Measurements from ENCODE around the gene SUPT5H. TPM values are rescaled to one million over a fixed set of nuclear protein-coding genes. Genes with fewer than 3 reads are reported as not detected.

Gene SUPT5H
- total and polyA plus RNA-seq, 2 of the 13 experiments (the other 11 are each of a cell fraction or from before 2014, with no cell fraction given) = 48.2 to 51.7 TPM

DNA sequence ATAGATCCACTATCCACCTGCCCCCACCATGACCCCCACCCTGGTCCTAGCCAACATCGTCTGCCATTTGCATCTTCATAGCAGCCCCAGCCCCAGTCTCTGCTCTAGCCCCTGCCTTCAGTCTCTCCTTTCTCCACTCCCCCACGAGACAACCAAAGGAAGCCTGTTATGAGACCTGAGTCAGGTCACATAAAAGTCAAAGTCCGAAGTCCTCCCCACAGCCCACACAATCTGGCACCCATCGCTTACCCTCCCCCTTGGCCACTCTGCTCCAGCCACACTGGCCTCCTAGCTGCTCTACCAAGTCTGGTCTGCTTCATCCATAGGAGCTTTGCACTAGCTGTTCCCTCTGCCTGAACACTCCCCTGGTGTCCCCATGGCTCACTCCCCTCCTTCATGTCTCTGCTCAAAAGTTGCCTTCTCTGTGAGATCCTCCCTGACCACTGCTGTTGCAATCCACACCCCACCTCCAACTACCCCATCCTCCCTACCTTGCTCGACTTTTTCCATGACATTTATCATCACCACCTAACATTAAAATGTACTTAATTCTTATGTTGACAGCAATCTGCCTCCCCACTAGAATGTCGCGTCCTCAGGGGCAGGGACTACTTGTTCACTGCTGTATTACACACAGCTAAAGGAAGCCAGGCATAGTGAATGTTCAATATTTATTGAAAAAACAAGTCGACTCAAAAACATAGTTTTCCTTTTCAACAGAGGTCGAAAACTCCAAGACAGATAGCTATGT is 34.1 kb upstream of the SUPT5H start (continued):
- TF ChIP-seq, protein P1, sequence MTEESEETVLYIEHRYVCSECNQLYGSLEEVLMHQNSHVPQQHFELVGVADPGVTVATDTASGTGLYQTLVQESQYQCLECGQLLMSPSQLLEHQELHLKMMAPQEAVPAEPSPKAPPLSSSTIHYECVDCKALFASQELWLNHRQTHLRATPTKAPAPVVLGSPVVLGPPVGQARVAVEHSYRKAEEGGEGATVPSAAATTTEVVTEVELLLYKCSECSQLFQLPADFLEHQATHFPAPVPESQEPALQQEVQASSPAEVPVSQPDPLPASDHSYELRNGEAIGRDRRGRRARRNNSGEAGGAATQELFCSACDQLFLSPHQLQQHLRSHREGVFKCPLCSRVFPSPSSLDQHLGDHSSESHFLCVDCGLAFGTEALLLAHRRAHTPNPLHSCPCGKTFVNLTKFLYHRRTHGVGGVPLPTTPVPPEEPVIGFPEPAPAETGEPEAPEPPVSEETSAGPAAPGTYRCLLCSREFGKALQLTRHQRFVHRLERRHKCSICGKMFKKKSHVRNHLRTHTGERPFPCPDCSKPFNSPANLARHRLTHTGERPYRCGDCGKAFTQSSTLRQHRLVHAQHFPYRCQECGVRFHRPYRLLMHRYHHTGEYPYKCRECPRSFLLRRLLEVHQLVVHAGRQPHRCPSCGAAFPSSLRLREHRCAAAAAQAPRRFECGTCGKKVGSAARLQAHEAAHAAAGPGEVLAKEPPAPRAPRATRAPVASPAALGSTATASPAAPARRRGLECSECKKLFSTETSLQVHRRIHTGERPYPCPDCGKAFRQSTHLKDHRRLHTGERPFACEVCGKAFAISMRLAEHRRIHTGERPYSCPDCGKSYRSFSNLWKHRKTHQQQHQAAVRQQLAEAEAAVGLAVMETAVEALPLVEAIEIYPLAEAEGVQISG (CRISPR knock-in tag; IDR thresholded peaks at IDR 0.05) = peak; percentile 66
- peak; percentile 88 for TF ChIP-seq XRCC5 (optimal IDR thresholded peaks at IDR 0.05; ENCODE audit: low read length)
- TF ChIP-seq HMG20B (CRISPR knock-in tag; conservative IDR thresholded peaks at IDR 0.05) = no peak
- TF ChIP-seq ZNF747 (CRISPR knock-in tag; IDR thresholded peaks at IDR 0.05; ENCODE audit: borderline replicate concordance) = no peak
- no peak for TF ChIP-seq ZIK1 (CRISPR knock-in tag; IDR thresholded peaks at IDR 0.05; ENCODE audit: borderline replicate concordance, low read depth)
- TF ChIP-seq KDM5A (IDR thresholded peaks at IDR 0.05; ENCODE audit: borderline replicate concordance, low read length) = peak; percentile 49; the same call in 1 of the 2 replicates
- no peak for TF ChIP-seq FOXC1 (CRISPR knock-in tag; IDR thresholded peaks at IDR 0.05; ENCODE audit: borderline replicate concordance)
- 0 out of 2 replicates have a peak, but pooled peaks have one; percentile 3 for TF ChIP-seq SMC3 (IDR thresholded peaks at IDR 0.05; ENCODE audit: low read length)
- TF ChIP-seq NONO (IDR thresholded peaks at IDR 0.05) = no peak
- TF ChIP-seq NONO (CRISPR knock-in tag; conservative IDR thresholded peaks at IDR 0.05) = peak; percentile 49; the same call in 1 of the 2 replicates
- TF ChIP-seq IRF2 (CRISPR knock-in tag; IDR thresholded peaks at IDR 0.05) = peak; percentile 55; the same call in 1 of the 2 replicates
- TF ChIP-seq ZNF577 (CRISPR knock-in tag; IDR thresholded peaks at IDR 0.05; ENCODE audit: borderline replicate concordance, low read depth) = no peak
- TF ChIP-seq MED1 (CRISPR knock-in tag; IDR thresholded peaks at IDR 0.05) = peak; percentile 86
- no peak for TF ChIP-seq SCMH1 (CRISPR knock-in tag; IDR thresholded peaks at IDR 0.05; ENCODE audit: borderline replicate concordance)
- TF ChIP-seq ZFYVE20 (CRISPR knock-in tag; IDR thresholded peaks at IDR 0.05; ENCODE audit: borderline replicate concordance, low read depth) = no peak
- peak; percentile 84 for TF ChIP-seq NR2F6 (IDR thresholded peaks at IDR 0.05)
- TF ChIP-seq NR2F6 (CRISPR knock-in tag; IDR thresholded peaks at IDR 0.05) = peak; percentile 88
- TF ChIP-seq, protein P2, sequence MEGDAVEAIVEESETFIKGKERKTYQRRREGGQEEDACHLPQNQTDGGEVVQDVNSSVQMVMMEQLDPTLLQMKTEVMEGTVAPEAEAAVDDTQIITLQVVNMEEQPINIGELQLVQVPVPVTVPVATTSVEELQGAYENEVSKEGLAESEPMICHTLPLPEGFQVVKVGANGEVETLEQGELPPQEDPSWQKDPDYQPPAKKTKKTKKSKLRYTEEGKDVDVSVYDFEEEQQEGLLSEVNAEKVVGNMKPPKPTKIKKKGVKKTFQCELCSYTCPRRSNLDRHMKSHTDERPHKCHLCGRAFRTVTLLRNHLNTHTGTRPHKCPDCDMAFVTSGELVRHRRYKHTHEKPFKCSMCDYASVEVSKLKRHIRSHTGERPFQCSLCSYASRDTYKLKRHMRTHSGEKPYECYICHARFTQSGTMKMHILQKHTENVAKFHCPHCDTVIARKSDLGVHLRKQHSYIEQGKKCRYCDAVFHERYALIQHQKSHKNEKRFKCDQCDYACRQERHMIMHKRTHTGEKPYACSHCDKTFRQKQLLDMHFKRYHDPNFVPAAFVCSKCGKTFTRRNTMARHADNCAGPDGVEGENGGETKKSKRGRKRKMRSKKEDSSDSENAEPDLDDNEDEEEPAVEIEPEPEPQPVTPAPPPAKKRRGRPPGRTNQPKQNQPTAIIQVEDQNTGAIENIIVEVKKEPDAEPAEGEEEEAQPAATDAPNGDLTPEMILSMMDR (CRISPR knock-in tag; IDR thresholded peaks at IDR 0.05) = peak; percentile 6; the same call in 1 of the 2 replicates
- TF ChIP-seq POLR2G (IDR thresholded peaks at IDR 0.05; ENCODE audit: low read depth, low read length) = peak; percentile 74
- TF ChIP-seq ZNF775 (CRISPR knock-in tag; IDR thresholded peaks at IDR 0.05; ENCODE audit: borderline replicate concordance) = no peak
- no peak for TF ChIP-seq MAZ (IDR thresholded peaks at IDR 0.05; ENCODE audit: borderline replicate concordance, low read depth, low read length)
- 0 out of 2 replicates have a peak, but pooled peaks have one; percentile 2 for TF ChIP-seq MAZ (CRISPR knock-in tag; IDR thresholded peaks at IDR 0.05; ENCODE audit: low read depth)
- TF ChIP-seq FOSL2 (CRISPR knock-in tag; IDR thresholded peaks at IDR 0.05) = peak; percentile 62
- TF ChIP-seq ZNF883 (CRISPR knock-in tag; IDR thresholded peaks at IDR 0.05; ENCODE audit: not compliant biosample characterization) = no peak
- TF ChIP-seq, protein P3, sequence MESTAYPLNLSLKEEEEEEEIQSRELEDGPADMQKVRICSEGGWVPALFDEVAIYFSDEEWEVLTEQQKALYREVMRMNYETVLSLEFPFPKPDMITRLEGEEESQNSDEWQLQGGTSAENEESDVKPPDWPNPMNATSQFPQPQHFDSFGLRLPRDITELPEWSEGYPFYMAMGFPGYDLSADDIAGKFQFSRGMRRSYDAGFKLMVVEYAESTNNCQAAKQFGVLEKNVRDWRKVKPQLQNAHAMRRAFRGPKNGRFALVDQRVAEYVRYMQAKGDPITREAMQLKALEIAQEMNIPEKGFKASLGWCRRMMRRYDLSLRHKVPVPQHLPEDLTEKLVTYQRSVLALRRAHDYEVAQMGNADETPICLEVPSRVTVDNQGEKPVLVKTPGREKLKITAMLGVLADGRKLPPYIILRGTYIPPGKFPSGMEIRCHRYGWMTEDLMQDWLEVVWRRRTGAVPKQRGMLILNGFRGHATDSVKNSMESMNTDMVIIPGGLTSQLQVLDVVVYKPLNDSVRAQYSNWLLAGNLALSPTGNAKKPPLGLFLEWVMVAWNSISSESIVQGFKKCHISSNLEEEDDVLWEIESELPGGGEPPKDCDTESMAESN (CRISPR knock-in tag; conservative IDR thresholded peaks at IDR 0.05) = no peak
